Mesothelial cell of epicardium (in vitro differentiated cells): Measurements from ENCODE around the gene ARL5A. TPM values are rescaled to one million over a fixed set of nuclear protein-coding genes. Genes with fewer than 3 reads are reported as not detected.

Experiments
- DNase-seq, 2 experiments: peaks; one replicate each; pipeline ENCODE4 v3.0.0; 2021; ENCODE audit warnings: low spot score in 2 of 2; ENCODE audit not compliant: unreplicated experiment in 2 of 2
- H3K27ac Mint-ChIP-seq: 2 replicates; pipeline ENCODE4 v1.8.0; 2021; ENCODE audit warnings: mixed read lengths
- H3K27me3 Mint-ChIP-seq: 2 replicates; pipeline ENCODE4 v1.8.0; 2021; ENCODE audit warnings: low read depth, mixed read lengths
- H3K36me3 Mint-ChIP-seq: 2 replicates; pipeline ENCODE4 v1.8.0; 2021; ENCODE audit warnings: mixed read lengths
- H3K4me1 Mint-ChIP-seq: 2 replicates; pipeline ENCODE4 v1.8.0; 2021; ENCODE audit warnings: mixed read lengths
- H3K4me3 Mint-ChIP-seq: 2 replicates; pipeline ENCODE4 v1.8.0; 2021; ENCODE audit warnings: mild to moderate bottlenecking, moderate library complexity, mixed read lengths
- H3K9me3 Mint-ChIP-seq: 2 replicates; pipeline ENCODE4 v1.8.0; 2021; ENCODE audit warnings: mixed read lengths
- CTCF ChIP-seq: fragments of 200-600 bp; sonication (generic); IDR thresholded peaks from one replicate; pipeline ENCODE4 v1.5.0; 2021; ENCODE audit warnings: antibody characterized with exemption; ENCODE audit not compliant: unreplicated experiment
- total RNA-seq: library from RNA; stranded (reverse); gene quantifications from 3 replicates; pipeline ENCODE4 v1.2.1, GENCODE V29; 2021

The ARL5A gene
- total RNA-seq, 1 donor from 2014 or later = 62.2 TPM

DNA sequence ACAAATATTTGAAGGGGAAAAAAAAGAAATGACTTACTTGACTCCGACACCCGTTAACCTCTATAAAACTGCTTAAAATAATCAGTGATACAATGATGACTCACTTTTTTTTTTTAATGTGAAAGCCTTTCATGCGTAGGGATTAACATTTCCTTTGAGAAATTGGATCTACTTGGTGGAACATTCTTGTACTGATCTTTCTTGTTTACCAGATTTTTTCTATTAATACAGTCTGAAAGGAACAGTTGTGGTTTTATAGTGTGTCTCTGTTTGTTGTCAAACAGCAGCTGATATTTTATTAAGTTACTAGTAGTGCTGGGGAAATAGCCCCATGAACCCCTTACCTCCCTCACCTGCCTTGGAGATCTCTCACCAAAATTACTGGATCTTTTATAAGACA is 53.7 kb downstream of the ARL5A start:
- H3K27me3 Mint-ChIP-seq = no peaks in the 10 kb centered on the region
- peak overlapping the region; percentile 36 for H3K27ac Mint-ChIP-seq
- TF ChIP-seq CTCF = no peak
- H3K9me3 Mint-ChIP-seq = peaks cover 26% of the 10 kb centered on the region
- no peak overlapping the region for H3K4me3 Mint-ChIP-seq
- peaks cover 10% of the 10 kb centered on the region for H3K4me1 Mint-ChIP-seq
- peaks cover 42% of the 10 kb centered on the region for H3K36me3 Mint-ChIP-seq
- DNase-seq = no peak

DNA sequence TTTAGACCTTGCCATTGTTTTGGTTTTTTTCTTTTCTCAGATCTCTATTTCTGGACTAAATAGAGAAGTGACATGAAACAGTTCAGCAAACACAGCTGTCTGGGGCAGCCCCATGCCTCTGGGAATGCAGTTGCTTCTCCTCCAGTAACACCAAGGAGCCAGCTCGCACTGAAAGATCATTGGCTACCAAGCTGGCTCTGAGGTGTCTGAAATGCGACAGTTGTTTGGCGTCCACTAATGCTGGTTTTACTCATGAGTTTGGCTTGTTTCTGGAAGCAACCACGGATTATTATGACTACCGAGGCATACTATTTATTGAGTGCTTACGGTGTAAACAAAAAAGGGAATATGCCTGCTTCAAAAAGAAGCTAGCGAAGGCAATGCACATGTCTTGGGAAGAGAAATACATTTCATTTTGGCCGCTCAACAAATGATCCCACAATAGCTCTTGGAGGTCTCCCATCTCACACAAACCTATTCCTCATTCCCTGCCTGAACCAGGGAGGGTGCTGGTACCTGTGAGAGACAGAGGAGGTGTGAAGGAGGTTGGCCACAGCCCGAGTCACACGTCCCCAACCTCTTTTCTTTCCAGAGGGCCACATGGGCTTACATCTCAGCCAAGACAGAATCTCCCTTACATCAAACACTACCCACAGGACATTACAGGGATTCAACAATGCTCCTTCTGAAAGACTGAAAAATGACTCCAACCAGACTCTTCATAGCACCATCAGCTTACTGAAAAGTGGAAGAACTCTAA is 56.4 kb downstream of the ARL5A start:
- peaks cover 18% of the 10 kb centered on the region for H3K36me3 Mint-ChIP-seq
- H3K27me3 Mint-ChIP-seq = no peaks in the 10 kb centered on the region
- no peak for DNase-seq
- no peak overlapping the region for H3K27ac Mint-ChIP-seq
- no peak overlapping the region for H3K4me3 Mint-ChIP-seq
- H3K9me3 Mint-ChIP-seq = peaks cover 13% of the 10 kb centered on the region
- H3K4me1 Mint-ChIP-seq = peaks cover 10% of the 10 kb centered on the region
- no peak for TF ChIP-seq CTCF

- no peak for DNase-seq
- Mint-ChIP-seq H3K9me3 (peaks cover 9% of the 10 kb centered on the region), H3K27ac (no peak overlapping the region), H3K27me3 (no peaks in the 10 kb centered on the region), H3K36me3 (peaks cover 11% of the 10 kb centered on the region), H3K4me1 (peaks cover 14% of the 10 kb centered on the region), H3K4me3 (no peak overlapping the region)
- TF ChIP-seq CTCF = no peak
Observed at GRCh38 chr2:151770995-151771394, 57.2 kb downstream of the ARL5A start.

DNA sequence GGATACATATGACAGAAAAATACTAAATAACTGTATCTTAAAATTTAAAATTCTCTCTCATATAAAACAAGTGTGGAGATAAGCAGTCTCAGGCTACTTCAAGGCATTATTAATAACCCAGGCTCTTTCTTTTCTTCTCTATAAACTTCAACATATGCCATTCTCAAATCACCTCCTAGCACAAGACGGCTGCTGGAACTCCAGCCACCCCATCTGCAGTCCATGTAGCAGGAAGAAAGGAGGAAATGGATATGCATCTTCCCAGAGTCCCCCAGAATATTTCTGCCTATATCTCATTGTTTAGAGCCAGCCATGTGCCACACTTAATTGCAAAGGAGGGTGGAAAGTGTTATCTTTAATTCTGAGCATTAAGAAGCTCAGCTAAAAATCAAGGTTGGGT is 58.6 kb downstream of the ARL5A start:
- Mint-ChIP-seq H3K36me3 (peaks cover 3% of the 10 kb centered on the region), H3K4me1 (peaks cover 16% of the 10 kb centered on the region), H3K9me3 (peaks cover 7% of the 10 kb centered on the region), H3K27ac (no peak overlapping the region), H3K4me3 (no peak overlapping the region), H3K27me3 (no peaks in the 10 kb centered on the region)
- no peak for DNase-seq
- no peak for TF ChIP-seq CTCF

- H3K4me3 Mint-ChIP-seq = no peak overlapping the region
- H3K4me1 Mint-ChIP-seq = peaks cover 13% of the 10 kb centered on the region
- no peak overlapping the region for H3K27ac Mint-ChIP-seq
- peaks cover 3% of the 10 kb centered on the region for H3K36me3 Mint-ChIP-seq
- H3K27me3 Mint-ChIP-seq = no peaks in the 10 kb centered on the region
- peaks cover 7% of the 10 kb centered on the region for H3K9me3 Mint-ChIP-seq
- no peak for DNase-seq
- no peak for TF ChIP-seq CTCF
Observed at GRCh38 chr2:151767536-151767935, 60.7 kb downstream of the ARL5A start.
